CD14-positive monocyte (primary cell): ENCODE data around the gene NT5C3A. TPM values are rescaled to one million over a fixed set of nuclear protein-coding genes. Genes with fewer than 3 reads are reported as not detected.

Source experiments
- DNase-seq, 3 donors: peaks; one replicate each; pipeline ENCODE4 v3.0.0-alpha.2; 2011 to 2022
- H2AFZ ChIP-seq: 2 replicates; pipeline ENCODE4 v1.6.0; 2012; ENCODE audit warnings: mild to moderate bottlenecking, low read depth, low read length, inconsistent platforms; ENCODE audit not compliant: insufficient read depth, poor library complexity, severe bottlenecking
- H3K27ac ChIP-seq, 2 donors: 1 replicate in 1 of 2; 2 replicates in 1 of 2; pipeline ENCODE4 v1.5.1; 2012 to 2013; ENCODE audit warnings: low read length in 2 of 2, control low read depth in 1 of 2, inconsistent platforms in 1 of 2, low read depth in 1 of 2, mild to moderate bottlenecking in 1 of 2
- H3K27me3 ChIP-seq, 2 donors: one replicate each; pipeline versions ENCODE4 v1.6.0 to v1.6.1; 2011 to 2013; ENCODE audit warnings: low read length in 2 of 2; ENCODE audit not compliant: control insufficient read depth in 2 of 2, insufficient read depth in 2 of 2
- H3K36me3 ChIP-seq, 2 donors: replicated peaks in 1 of 2; 1 replicate in 1 of 2; 2 replicates in 1 of 2; pipeline versions ENCODE4 v1.5.1 to v1.6.1; 2012 to 2013; ENCODE audit warnings: low read length in 2 of 2, control low read depth in 1 of 2, inconsistent platforms in 1 of 2, mild to moderate bottlenecking in 1 of 2; ENCODE audit not compliant: insufficient read depth in 2 of 2, control insufficient read depth in 1 of 2
- H3K4me1 ChIP-seq, 2 donors: 1 replicate in 1 of 2; 2 replicates in 1 of 2; pipeline versions ENCODE4 v1.5.1 to v1.6.1; 2012 to 2013; ENCODE audit warnings: low read length in 2 of 2, control low read depth in 1 of 2, inconsistent platforms in 1 of 2, mild to moderate bottlenecking in 1 of 2, moderate library complexity in 1 of 2; ENCODE audit not compliant: insufficient read depth in 2 of 2, control insufficient read depth in 1 of 2
- H3K4me2 ChIP-seq: replicated peaks from 2 replicates; pipeline ENCODE3; 2012; ENCODE audit warnings: low read length, moderate library complexity, mild to moderate bottlenecking; ENCODE audit not compliant: poor library complexity, severe bottlenecking; ENCODE audit errors: extremely low read depth
- H3K4me3 ChIP-seq, 3 experiments: fragments of 200-600 bp in 1 of 3; sonication (generic) in 1 of 3; replicated peaks in 1 of 3; 1 replicate in 2 of 3; 2 replicates in 1 of 3; pipeline ENCODE4 v1.5.1; 2011 to 2013; ENCODE audit warnings: low read length in 3 of 3, mild to moderate bottlenecking in 3 of 3, control low read depth in 2 of 3, low read depth in 2 of 3, inconsistent platforms in 1 of 3, moderate library complexity in 1 of 3
- H3K79me2 ChIP-seq: 2 replicates; pipeline ENCODE4 v1.6.0; 2012; ENCODE audit warnings: mild to moderate bottlenecking, control low read depth, inconsistent platforms, low read length, moderate library complexity; ENCODE audit not compliant: insufficient read depth
- H3K9ac ChIP-seq: 2 replicates; pipeline ENCODE4 v1.6.0; 2017; ENCODE audit warnings: low read length, mild to moderate bottlenecking; ENCODE audit not compliant: insufficient read depth, poor library complexity, severe bottlenecking
- H3K9me3 ChIP-seq, 2 donors: replicated peaks in 1 of 2; 1 replicate in 1 of 2; 2 replicates in 1 of 2; pipeline versions ENCODE4 v1.5.1 to v1.6.1; 2012 to 2013; ENCODE audit warnings: low read length in 2 of 2, control low read depth in 1 of 2; ENCODE audit not compliant: control insufficient read depth in 1 of 2, insufficient read depth in 1 of 2
- H4K20me1 ChIP-seq: 2 replicates; pipeline ENCODE4 v1.6.0; 2012; ENCODE audit warnings: mild to moderate bottlenecking, low read length, control low read depth, moderate library complexity; ENCODE audit not compliant: insufficient read depth
- H3K27ac Mint-ChIP-seq, 7 donors: one replicate each; pipeline ENCODE4 v1.8.0; 2020; ENCODE audit warnings: mild to moderate bottlenecking in 7 of 7, mixed read lengths in 7 of 7, moderate library complexity in 6 of 7, inconsistent platforms in 2 of 7
- H3K27me3 Mint-ChIP-seq, 3 donors: one replicate each; pipeline ENCODE4 v1.8.0; 2021 to 2022; ENCODE audit warnings: low read depth in 3 of 3, mild to moderate bottlenecking in 3 of 3, mixed read lengths in 3 of 3, moderate library complexity in 3 of 3, inconsistent platforms in 1 of 3
- H3K36me3 Mint-ChIP-seq, 2 donors: one replicate each; pipeline ENCODE4 v1.8.0; 2020; ENCODE audit warnings: mixed read lengths in 2 of 2, inconsistent platforms in 1 of 2, mild to moderate bottlenecking in 1 of 2
- H3K4me1 Mint-ChIP-seq: one replicate; pipeline ENCODE4 v1.8.0; 2020; ENCODE audit warnings: mild to moderate bottlenecking, mixed read lengths
- H3K4me3 Mint-ChIP-seq, 2 donors: one replicate each; pipeline ENCODE4 v1.8.0; 2020; ENCODE audit warnings: mild to moderate bottlenecking in 2 of 2, mixed read lengths in 2 of 2, moderate library complexity in 1 of 2
- H3K9me3 Mint-ChIP-seq, 7 donors: one replicate each; pipeline ENCODE4 v1.8.0; 2020 to 2022; ENCODE audit warnings: mixed read lengths in 7 of 7, mild to moderate bottlenecking in 6 of 7, moderate library complexity in 6 of 7, inconsistent platforms in 2 of 7
- CTCF ChIP-seq: fragments of 200-600 bp; IDR thresholded peaks from one replicate; pipeline ENCODE4 v1.8.0; 2022; ENCODE audit warnings: antibody characterized with exemption, mild to moderate bottlenecking
- WGBS: methylation state at CpG from one replicate; pipeline ENCODE4 v1.1.5; 2013; ENCODE audit warnings: missing lambda C conversion rate; ENCODE audit not compliant: insufficient coverage; 5-methylcytosine and 5-hydroxymethylcytosine counted together
- intact Hi-C, 2 donors: fragments of 100-400 bp; cut with micrococcal nuclease; formaldehyde crosslinking; loops; one replicate each; pipeline versions ENCODE4 v1.15.0 to v1.15.1; 2023
- polyA plus RNA-seq, 3 donors: library from polyadenylated mRNA; depleted of rRNA in 1 of 3; unstranded in 2 of 3; stranded (reverse) in 1 of 3; fragments of 300-500 nt in 2 of 3; fragments of >200 nt in 1 of 3; fragmentation: Illumina TruSeq in 2 of 3; gene quantifications; 1 replicate in 2 of 3; 2 replicates in 1 of 3; pipeline ENCODE4 v1.2.3, GENCODE V29; 2012 to 2021

The NT5C3A gene
- polyA plus RNA-seq, 3 donors: 19.4 to 37.7 (median 29.5) TPM

GRCh38 chr7:33108554-33109004 is 46.0 kb upstream of the NT5C3A start:
- intact Hi-C loops: loop anchor here in 1 of 2 donors (5.0 kb wide), 1 partner anchor 46 kb away; the partner anchor contains the start of gene NT5C3A
- Histone ChIP-seq H3K27ac (peak overlapping the region in 1 of 2 donors; percentile 73), H2AFZ (peak overlapping the region; percentile 97), H3K9ac (peak overlapping the region; percentile 77), H3K4me1 (peaks cover 22 to 30% of the 10 kb centered on the region in 2 donors), H3K36me3 (peaks cover 0 to 3% of the 10 kb centered on the region in 2 donors), H4K20me1 (peaks cover 44% of the 10 kb centered on the region), H3K79me2 (peaks cover 54% of the 10 kb centered on the region), H3K4me3 (peak overlapping the region; percentile 50 to 88 (median 82)), H3K9me3 (no peaks in the 10 kb centered on the region), H3K27me3 (peaks cover 7 to 8% of the 10 kb centered on the region in 2 donors), H3K4me2 (peak overlapping the region; percentile 91)
- H3K4me1 Mint-ChIP-seq: peaks cover 27% of the 10 kb centered on the region
- H3K9me3 Mint-ChIP-seq: no peaks in the 10 kb centered on the region
- peak overlapping the region; percentile 44 to 86 (median 74) for H3K27ac Mint-ChIP-seq
- WGBS: 0% methylated on average over 6 of the region's 10 CpGs
- peaks cover 2 to 9% of the 10 kb centered on the region in 2 donors for H3K36me3 Mint-ChIP-seq
- DNase-seq: peak in 1 of 3 donors; percentile 3
- peak overlapping the region; percentile 88 to 94 for H3K4me3 Mint-ChIP-seq
- peaks cover 12 to 19% (median 19%) of the 10 kb centered on the region in 3 donors for H3K27me3 Mint-ChIP-seq
- TF ChIP-seq CTCF: no peak

- no peak overlapping the region for H3K9ac ChIP-seq
- H3K4me1 ChIP-seq: peaks cover 22 to 30% of the 10 kb centered on the region in 2 donors
- H4K20me1 ChIP-seq: peaks cover 54% of the 10 kb centered on the region
- peak overlapping the region in 1 of 2 donors; percentile 55 for H3K4me3 Mint-ChIP-seq
- H3K27ac ChIP-seq: no peak overlapping the region
- H3K9me3 Mint-ChIP-seq: no peaks in the 10 kb centered on the region
- peaks cover 12 to 17% (median 17%) of the 10 kb centered on the region in 3 donors for H3K27me3 Mint-ChIP-seq
- H3K4me2 ChIP-seq: peak overlapping the region; percentile 91
- peaks cover 11 to 14% of the 10 kb centered on the region in 2 donors for H3K36me3 ChIP-seq
- peaks cover 7 to 8% of the 10 kb centered on the region in 2 donors for H3K27me3 ChIP-seq
- H3K79me2 ChIP-seq: peaks cover 59% of the 10 kb centered on the region
- no peaks in the 10 kb centered on the region for H3K9me3 ChIP-seq
- no peak overlapping the region for H2AFZ ChIP-seq
- intact Hi-C loops: loop anchor here in 1 of 2 donors (5.0 kb wide), 1 partner anchor 45 kb away; the partner anchor contains the start of gene NT5C3A
- peaks cover 27% of the 10 kb centered on the region for H3K4me1 Mint-ChIP-seq
- peak; percentile 7 for TF ChIP-seq CTCF
- peaks cover 14 to 21% of the 10 kb centered on the region in 2 donors for H3K36me3 Mint-ChIP-seq
- 62% methylated on average over 2 of the region's 7 CpGs for WGBS
- no peak overlapping the region for H3K27ac Mint-ChIP-seq
- peak overlapping the region in 1 of 3 experiments; percentile 88 for H3K4me3 ChIP-seq
- peak in 2 of 3 donors; percentile 11 to 12 for DNase-seq
These were observed 44.8 kb upstream of the NT5C3A start for GRCh38 chr7:33107136-33108066.
